ENCODE data around the gene FBXO38.
A peak's percentile ranks its signal among the peaks of the same experiment; 100 is the strongest.
"Not testable (repeated sequence)": the region's sequence is repeated elsewhere in the genome, so short reads cannot be mapped to it uniquely, and the experiment has no call there.

FBXO38 gene

DNA sequence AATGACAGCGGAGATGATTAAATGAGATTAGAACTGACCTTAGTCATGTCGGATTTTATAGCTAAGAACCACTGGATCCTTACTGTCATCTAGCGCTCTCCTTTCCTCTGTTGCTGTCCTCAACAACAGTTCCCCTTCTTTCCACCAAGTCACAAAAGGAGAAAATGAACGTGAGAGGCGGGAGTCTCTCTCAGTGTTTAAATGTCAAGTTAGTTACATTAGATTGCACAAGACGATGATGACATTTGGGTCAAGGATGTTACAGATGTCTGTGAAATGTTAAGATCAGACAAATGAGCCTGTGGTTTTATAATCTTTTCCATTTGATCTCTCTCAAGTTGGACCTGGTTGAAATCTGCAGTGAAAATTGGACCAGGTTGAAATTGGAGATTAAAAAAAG is 53.5 kb downstream of the FBXO38 start:
- no peak for DNase-seq

DNA sequence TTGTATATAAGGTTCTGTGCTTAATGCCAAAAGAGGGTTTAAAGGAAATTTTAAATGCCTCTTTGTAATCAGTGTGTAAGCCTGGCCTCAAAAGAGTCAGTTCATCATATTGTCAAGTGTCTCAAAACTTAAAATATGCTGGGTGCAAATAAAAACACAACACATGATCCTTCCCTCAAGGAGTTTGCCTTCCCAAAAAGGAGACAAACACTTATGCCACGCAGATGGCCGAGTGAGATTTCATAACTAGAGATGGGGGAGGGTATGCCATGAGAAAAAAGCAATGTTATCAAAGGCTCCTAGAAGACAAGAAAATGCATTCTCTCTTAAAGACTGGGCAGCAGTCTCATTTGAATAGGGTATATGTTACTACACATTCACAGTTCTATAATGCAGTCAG is 55.2 kb downstream of the FBXO38 start:
- no peak for DNase-seq

DNA sequence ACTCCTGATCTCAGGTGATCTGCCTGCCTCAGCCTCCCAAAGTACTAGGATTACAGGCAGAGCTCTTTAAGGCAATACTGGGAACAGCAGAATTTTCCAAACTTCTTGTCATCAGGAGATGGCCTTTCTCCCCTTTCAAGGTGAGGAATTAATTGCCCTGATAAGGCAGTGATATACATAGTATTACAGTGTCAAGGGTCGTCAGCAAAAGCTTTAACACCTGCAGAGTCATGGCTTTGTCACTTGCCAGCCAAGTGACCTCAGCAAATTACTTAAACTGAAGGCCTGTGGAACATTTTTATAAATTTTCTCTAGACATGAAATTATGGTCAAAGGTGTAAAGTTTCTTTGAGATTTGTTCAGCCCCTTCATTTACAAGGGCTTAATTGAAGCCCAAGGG is 59.5 kb downstream of the FBXO38 start:
- no peak for DNase-seq

DNA sequence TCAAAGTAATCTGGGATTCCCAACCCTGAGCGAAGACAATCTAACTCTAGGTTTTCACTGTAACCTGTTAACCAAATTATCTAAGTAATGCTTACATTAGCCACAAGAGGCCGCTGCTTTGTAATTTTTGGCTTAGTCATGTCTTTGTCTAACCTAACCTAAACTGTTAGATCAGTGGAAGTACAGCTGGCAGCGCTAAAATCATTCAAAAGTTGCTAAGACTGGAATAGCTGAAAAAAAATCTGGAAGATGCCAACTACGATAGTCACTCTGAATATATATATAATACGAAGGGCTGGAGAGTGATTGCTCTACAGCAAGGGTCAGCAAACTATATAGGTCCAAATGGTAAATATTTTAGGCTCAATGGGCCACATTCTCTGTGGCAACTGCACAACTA is 60.2 kb downstream of the FBXO38 start:
- DNase-seq = peak; percentile 49

DNA sequence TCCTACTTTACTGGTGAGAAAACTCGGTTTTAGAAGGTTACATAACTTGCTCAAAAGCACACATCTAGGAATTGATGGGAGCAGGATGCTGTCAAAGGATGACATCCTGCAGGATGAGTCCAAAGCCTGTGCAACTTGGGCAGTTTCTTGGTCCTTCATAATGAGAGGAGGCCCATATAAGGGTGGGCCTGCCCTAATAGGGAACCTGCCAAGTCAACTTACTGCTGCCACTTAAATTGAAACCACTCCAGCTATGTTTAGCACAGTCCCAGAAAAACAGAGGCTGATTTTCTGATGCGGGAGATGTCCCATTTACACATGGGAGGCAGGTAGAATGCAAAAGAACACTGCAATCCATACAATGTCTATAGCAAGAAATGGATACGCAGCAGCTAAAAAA is 61.8 kb downstream of the FBXO38 start:
- no peak for DNase-seq

DNA sequence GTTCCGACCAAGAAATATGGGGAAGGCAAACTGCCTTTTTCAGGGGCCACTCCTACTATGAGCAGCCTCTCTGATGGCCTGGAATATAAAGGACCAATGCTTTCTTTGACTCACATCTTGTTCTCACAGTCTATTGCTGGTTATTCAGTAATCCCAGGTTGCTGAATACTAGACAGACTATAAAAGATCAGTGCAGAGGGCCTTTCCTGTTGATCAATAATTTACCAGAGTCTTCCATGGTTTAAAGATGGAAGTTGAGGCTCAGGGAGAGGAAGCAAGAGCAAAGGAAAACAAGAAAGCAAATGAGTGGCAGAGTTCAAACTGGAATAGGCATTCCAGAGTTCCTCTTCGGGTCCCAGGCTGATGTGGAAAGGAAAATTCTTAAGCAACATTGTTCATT is 62.9 kb downstream of the FBXO38 start:
- no peak for DNase-seq

DNA sequence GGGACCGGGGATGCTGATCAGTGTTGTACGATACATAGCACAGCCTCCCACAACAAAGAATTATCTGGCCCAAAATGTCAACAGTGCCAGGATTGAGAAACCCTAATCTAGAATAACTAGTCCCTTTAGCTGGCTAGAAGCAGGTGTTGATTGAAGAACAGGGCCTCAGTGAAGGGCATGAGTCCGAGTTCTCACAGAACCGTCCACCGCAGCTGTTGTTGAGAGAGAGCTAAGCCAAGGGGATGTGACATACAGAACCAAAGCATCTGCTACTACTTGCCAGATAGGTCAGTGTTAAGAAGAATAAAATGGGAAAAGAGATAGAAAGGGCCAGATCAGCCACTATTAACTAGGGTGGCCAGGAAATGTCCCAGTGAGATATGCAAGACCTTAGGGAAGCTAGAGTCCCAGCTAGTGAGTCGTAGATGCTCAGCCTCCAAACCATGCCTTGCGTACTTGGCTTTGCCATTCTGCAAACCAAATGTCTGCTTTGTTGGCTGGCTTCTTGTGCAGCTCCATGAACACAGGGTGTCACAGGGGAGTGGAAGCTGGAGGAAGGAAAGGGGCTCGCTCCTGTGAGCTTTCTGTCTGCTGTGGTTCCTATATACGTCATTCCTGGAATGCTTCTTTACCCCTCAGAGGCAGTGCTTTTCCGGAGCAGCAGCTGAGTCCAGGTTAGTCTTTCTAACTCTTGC is 68.9 kb downstream of the FBXO38 start:
- DNase-seq = no peak

DNA sequence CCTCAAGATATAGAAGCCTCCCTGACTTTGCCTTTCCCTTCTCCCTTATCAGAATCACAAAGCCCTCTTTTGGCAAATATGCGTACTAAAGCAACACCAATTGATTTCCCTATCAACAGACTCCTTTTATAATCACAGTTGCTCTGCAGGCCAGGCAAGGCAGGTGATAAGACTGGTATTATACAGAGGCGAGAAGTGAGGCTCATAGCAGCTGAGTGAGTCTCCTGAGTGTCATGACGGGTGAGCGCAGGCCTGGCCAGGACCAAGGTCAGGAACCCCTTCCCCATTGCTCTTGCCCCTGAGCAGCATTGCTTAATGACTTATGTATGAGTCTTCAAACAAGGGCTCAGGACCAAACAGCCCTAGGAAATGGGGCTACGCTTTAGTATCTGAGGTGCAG is 70.8 kb downstream of the FBXO38 start:
- DNase-seq = no peak

DNA sequence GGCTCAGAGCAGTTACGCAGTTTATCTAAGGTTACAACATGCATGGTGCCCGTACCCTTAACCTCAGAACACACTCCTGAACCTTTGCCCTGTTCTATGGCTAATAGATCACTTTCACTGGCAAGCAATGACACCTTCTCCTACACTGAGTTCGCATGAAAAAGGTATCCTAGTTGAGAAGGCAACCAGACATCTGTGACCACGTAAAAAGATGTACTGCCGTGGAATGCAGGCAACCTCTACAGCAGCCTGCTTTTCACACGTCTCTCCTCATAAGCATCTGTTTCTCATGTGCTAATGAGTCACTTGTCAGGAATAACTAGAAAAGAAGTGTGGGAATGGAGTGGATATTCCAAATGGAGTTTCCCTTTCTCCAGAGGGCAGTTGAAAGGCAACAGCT is 71.4 kb downstream of the FBXO38 start:
- DNase-seq = no peak

DNA sequence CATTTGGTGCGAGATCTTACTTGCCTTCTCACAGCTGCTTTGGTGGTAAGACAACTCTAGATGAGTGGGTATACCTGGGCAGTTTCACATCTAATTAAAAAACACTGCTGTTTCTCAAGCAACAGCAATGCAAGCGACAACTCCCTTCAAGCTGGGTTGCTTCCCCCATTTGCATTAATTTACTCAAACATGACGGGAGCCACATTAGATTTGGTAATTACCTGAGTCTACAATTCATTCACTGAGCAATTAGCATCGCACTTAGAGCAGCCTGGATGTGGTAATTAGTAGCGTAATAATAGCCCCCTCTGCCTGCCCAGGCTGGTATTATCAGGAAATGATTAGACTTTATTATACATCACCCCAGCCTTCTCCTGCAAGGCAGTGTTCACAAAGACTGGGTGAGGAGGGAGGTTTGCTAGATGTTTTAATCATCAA is 73.4 kb downstream of the FBXO38 start:
- DNase-seq = peak; percentile 11

DNA sequence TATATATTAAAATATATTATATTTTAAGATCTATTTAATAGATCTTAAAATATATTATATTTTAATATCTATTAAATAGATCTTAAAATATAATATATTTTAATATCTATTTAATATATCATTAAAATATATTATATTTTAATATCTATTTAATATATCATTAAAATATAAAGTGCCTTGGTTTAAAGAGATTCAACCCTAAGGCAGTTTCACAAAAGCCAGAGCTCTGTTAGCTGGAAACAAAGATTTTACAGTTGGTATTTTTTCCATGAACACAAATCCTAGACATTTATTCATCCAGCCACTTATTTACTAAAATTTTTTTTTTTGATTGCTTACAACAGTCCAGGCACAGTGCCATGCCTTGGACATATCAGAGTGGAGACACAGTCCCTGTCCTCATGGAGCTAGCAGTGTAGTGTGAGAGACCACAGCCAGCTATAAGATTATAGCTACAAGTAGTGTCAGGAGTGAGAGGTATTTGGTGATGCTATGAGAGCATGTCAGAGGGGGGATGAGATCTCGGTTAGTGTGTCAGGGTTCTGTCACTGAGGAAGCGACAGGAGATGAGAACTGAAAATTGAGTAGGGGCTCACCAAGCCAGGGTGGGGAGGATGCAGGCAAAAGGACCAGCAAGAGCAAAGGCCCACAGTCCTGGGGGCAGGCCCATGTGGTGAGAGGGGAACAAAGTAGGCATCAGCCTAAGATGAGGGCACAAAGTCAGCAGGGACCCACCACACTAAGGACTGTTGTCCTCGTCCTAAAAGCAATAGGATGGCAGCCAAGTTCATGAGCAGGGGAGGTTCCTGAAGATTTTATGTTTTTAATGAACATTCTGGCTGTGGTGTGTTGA is 74.5 kb downstream of the FBXO38 start:
- no peak for DNase-seq

DNA sequence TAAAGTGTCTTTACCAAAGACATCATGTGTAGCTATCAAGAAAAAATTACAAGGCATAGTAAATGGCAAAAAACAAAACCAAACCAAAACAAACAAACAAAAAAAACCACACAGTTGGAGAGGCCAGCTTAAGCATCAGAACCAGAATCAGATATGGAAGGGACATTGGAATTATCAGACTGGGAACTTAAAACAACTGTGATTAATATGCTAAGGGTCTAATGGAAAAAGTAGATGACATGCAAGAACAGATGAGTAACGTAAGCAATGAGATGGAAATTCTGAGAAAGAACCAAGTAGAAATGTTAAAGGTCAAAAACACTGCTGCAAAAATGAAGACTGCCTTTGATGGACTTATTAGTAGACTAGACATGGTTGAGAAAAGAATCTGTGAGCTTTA is 75.9 kb downstream of the FBXO38 start:
- no peak for DNase-seq

DNA sequence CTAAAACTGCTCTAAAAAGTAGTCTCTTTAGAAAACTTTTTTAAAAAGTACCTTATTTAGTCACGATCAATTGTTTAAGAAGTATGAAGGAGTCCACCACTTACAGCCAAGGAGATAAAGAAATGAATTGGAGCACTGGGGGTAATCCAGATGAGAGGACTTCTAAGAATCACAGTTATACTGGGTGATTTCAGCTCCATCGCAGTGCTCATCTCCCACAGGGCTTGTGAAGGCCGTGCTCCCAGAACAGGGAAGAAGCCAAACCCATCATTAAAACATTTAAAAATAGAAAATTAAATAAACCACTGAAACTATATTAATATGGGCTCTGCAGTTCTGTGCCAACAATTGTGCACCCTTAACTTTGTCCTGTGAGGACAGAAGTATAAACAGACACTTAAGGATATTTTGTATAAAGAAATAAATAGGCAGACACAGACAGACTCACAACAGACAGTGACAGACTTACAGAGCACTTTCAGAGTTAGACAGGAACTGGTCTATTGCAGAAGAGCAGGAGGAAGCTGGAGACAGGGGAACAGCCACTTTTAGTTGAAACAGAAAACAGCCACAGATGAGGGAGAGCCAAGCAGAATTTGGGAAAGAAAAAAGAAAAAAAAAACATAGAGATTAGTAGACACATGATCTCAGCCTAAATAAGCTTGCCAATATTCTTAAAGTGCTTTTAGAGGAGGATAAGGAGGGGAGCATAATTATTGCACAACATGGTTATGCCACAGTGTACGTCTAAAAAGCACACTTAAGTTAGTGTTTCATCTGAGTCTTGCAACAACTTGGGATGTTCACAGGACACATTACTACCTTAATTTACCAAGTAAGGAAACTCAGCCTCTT is 81.8 kb downstream of the FBXO38 start:
- DNase-seq = no peak

DNA sequence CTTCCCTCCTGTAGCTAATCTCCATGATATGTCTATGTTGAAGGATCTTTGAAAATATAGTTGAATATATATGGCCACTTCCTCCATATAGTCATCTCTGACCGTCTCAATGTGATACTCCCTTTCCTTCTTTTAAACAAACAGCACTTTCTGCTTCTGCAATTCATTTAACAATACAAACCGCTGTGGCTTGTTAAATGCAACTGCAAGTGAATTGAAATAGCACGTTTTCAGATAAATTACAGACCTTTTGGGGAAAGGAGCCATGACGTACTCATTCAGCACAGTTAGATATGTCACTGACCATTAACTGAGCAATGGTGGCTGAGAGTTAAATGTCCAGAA is 82.5 kb downstream of the FBXO38 start:
- no peak for DNase-seq

DNA sequence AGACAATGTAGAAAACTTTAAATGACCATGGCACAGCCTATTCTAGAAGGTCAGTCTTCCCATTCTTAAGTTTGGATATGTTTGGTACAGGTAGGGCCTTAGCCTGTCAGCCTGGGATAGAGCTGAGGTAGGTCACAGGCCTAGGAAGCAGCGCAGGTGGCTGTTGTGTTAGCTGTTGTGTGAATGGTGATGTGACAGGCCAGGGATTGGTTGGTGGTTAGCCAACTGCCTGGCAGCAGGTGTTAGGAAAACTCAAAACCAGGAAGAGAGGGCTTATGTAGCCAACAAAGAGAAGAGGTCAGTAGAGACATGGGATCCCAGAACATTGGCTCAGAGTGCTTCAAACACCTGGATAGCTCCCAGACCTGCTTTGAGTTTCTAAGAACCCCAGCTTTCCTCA is 84.2 kb downstream of the FBXO38 start:
- DNase-seq = no peak

DNA sequence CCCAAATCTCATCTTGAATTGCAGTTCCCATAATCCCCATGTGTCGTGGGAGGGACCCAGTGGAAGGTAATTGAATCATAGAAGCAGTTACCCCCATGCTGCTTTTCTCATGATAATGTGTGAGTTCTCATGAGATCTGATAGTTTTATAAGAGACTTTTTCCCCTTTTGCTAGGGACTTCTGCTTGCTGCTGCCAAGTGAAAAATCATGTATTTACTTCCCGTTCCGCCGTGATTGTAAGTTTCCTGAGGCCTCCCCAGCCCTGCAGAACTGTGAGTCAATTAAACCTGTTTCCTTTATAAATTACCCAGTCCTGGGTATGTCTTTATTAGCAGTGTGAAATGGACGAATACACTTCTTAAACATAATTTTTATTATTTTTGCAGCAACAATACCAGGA is 85.0 kb downstream of the FBXO38 start:
- DNase-seq = not testable (repeated sequence)

DNA sequence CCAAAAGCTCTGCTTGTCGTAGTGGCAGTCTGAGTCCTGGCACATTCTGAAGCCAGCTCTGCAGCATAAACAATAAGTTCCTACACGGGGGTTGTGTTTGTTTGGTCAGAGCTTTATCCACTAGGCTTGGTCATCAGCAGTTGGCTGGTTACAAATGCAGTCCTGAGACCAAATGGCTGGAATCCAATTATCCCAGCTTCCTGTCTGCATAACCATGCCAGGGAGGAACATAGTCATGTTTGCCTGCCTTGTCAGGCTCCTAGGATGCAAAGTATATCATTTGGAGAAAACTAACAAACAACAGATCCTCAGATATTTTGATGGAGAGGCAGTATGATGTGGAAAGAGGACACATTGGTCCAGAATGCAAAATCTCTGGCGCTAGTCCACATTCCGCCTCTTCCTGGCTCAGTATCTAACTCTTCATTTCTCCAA is 85.8 kb downstream of the FBXO38 start:
- no peak for DNase-seq

DNA sequence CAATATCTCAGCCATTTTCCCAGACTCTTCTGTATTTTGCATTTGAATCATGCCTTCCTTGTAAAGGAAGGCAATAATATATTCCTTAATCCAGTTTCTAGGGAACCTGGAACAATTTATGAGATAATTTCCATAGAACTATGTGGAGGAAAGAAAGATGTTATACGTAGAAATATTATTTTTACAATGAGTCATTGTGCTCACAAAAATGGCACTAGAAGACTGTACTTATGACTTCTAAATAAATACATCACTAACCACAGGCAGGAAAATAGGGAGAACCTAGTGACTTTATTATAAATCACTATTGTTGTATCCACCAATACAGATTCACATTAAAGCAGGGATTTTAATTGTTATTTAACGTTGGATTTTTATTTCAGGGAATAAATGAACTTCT is 87.6 kb downstream of the FBXO38 start:
- no peak for DNase-seq

DNA sequence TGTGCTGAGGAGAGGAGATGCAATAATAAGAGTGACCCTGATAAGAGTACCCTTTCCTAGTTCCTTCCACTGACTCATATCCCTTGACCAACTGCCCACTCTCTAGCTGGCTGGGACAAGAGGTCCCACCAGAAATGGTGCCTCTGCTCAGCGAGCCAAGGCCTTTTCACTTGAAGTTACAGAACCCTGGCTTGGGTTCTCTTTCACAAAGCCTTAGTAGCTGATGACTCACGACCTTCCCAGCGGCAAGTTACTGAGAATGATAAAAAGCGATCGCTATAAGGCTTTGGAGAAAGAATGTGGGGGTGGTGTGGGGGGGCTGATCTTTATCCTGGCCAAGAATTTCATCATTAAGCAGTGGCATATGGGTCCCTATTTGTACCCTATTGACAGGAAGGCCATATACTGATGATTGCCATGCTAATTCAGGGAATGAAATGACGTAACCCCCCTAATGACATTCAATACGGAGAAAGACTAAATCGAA is 90.3 kb downstream of the FBXO38 start:
- DNase-seq = no peak

DNA sequence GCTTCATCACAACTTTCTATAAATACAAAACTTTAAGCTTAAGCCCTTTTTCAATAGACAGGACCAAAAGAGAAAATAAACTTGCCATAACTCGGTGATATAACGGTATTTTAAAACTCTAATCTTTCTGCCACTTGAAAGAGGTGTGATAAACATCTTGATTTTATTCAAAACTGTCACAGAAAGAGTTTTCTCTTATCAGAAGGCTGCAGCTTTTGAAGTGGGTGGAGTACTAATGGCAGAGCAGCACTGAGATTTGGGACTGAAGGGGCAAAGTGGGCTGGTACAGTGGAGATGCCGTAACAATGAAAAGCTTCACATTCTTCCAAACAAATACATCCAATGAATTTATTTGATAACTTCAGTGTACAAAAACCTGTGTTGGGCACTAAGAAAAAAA is 92.5 kb downstream of the FBXO38 start:
- no peak for DNase-seq

DNA sequence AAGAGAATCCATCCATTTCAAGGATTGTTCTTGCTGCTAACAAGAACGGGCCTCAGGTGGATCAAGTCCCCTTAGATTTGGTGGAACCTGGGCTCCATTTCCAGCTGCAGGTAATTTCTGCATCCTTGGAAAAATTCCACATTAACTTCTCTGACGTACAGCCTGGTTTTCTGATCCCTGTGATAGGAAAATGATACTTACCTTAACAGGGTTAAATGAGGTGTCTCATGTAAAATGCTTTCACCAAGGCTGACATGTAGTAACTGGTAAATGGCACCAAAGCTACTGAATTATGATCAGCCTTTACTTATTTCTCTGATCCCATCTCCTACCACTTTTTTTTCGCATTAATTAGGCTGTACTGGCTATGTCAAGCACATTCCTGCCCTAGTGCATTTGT is 93.7 kb downstream of the FBXO38 start:
- no peak for DNase-seq

DNA sequence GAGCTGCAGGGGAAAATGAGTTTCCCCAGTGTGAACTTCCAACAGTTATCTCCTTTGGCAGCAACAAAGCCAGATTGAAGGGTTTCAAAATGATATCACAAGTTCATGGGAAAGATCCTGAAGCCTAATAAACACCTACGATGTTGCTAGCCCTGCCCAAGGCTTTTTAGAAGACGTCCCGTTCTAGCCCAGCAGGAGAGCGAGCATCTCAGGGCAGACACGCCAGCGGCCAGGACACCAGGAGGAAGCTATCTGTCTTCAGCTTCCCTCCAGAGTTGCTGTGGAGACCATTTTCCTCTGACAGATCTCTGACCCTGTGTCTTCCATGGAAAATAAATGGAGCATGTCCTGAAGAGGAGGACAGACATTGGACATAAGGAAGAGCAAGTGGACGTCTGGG is 98.4 kb downstream of the FBXO38 start:
- no peak for DNase-seq

DNA sequence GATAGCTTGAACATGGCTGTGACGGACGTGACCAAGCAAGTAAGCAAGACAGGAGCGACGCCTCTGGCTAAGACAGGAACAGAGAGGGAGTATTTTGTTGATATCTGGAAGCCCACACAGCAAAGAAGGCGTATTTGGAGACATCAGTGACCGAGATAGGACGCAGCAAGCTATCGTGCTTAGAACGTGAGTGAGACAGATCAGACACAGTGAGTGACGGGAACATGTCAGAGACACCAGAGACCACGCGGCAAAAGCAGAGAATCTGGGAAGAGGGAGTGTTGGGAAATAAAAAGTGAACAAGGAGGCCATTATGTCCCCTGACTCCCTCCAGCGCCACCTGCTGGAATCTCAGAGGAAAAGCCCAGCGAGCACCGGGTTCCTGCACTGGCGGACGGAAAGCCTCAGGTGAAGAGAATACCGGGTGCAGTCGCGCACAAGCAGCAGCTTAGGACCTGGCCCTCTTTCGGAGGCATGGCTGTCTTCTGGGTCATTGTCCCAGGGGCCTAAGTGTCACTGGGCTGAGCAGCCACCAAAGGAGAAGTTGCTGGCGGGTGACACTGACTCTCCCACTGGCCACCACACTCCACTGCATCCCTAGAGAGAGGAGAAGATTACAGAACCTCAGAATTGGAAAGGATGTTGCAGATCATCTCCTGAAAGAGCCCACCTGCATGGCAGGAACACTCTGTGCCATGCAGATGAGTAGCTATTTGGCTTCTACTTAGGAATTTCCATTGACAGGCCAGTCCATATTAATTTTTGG is 99.1 kb downstream of the FBXO38 start:
- peak; percentile 76 for DNase-seq
